DMS153 treated with DMSO at 0.1 percent for 48 hours (cell line): Measurements from ENCODE around the gene OSBPL1A.
A peak's percentile ranks its signal among the peaks of the same experiment; 100 is the strongest.

Experiments used
- DNase-seq: peaks from one replicate; lab custom pipeline; 2025; ENCODE audit not compliant: unreplicated experiment; lab: John Stamatoyannopoulos, UW

The OSBPL1A gene

DNA sequence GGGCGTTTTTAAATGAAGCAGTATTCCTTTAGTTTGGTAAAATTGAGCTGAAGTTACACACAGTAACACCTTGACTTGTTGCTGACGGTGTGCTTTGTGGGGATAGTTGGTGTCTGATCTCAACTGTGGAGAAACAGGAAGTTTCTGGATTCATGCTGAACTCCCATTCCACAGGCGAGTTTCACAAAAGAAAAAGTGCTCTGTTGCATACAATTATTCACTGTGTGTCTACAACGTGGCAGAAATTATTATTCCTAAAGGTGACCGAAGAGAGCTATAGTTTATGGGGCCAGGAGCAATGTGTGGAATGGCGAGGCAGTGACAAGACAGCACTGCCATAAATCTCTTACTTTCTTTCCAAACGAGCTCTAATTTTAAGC, 259.2 kb downstream of the OSBPL1A start:
- DNase-seq = no peak

GRCh38 chr18:24136967-24137373, 260.7 kb downstream of the OSBPL1A start:
- no peak for DNase-seq

- no peak for DNase-seq
Observed at GRCh38 chr18:24130494-24130893, 267.1 kb downstream of the OSBPL1A start.

DNA sequence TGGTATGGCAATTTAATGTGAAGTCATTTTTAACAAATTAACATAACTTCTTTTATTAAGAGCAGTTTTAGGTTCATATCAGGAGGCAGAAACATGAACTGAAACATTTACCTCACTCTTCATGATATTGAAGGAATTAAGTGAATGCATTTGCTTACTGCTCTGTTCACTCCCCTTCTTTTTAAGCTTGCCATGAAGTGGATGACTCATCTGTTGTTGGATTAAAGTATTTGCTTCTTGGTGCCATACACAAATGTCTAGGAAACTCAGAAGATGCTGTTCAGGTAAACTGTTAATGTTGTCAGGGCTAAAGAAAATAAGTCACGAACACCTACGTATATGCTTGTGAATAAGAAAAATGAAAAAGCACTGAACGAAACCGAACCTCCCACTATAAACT, 268.9 kb downstream of the OSBPL1A start:
- DNase-seq = no peak

GRCh38 chr18:24127735-24128134, 269.9 kb downstream of the OSBPL1A start:
- DNase-seq = no peak

DNA sequence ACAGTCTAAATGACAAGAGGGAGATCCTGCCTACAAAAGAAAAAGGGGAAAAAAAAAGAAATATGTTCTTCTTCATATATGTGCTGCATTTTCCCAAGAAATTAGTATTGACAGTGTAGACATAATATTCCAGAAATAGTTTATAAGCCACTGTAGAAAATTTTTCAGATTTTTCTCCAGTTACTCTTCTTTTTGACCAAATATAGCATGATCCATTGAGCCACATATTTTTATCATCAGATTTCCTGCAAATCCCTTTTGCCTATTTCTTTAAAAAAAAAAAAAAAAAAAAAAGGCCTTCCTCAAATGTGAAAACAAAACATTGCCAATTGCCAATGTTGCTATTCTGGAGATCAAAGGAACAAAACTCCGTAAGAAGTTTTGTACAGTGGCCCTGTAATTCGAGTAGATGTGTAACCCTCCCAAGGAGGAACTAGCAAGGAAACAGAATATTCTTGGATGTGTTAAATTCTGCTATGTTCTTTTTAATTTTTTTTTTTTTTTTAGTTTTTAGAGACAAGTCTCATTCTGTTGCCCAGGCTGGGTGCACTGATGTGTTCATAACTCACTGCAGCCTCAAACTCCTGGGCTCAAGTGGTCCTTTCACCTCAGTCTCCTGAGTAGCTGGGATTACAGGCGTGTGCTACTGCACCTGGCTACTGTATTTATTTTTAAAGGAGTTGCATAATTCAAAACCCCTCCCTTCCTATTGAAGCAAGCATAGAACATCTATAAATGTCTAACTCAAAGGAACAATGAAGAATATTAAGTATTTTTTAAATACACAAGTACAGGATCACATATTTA, 271.3 kb downstream of the OSBPL1A start:
- DNase-seq = no peak

- DNase-seq = no peak
Observed at GRCh38 chr18:24121625-24122024, 276.0 kb downstream of the OSBPL1A start.

DNA sequence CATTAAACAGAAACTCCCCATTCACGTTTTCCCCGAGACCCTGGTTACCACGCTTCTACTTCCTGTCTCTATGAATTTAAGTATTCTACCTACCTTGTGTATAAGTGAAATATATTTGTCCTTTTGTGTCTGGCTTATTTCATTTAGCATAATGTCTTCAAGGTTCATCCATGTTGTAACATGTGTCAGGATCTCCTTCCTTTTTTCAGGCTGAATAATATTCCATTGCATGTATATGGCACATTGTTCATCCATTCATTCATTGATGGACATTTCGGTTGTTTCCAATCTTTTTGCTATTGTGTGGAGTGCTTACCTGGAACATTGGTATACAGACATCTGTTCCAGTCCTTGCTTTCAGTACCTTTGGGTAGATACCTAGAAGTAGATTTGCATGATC, 276.9 kb downstream of the OSBPL1A start:
- DNase-seq = no peak

GRCh38 chr18:24118750-24119577, 278.7 kb downstream of the OSBPL1A start:
- peak; percentile 78 for DNase-seq

DNA sequence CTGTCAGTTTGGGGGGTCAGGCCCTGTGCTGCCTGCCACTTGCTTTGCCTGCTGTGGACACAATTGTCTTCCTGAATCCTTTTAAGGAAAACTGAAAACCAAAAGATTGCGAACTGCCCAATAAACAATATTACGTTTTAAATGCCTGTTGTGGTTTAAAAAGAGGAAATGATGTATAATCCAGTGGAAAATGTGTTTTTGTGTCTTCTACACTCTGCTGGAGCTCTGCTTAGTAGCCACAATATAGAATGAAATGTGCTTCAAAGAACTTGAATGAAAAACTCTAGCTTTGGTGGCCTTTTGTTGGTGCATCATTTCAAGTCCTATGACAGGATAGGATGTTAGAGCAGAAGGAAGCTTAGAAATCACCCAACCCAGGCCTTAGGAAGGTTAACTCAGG, 282.0 kb downstream of the OSBPL1A start:
- no peak for DNase-seq

- no peak for DNase-seq
Observed at GRCh38 chr18:24114924-24115549, 282.6 kb downstream of the OSBPL1A start.

DNA sequence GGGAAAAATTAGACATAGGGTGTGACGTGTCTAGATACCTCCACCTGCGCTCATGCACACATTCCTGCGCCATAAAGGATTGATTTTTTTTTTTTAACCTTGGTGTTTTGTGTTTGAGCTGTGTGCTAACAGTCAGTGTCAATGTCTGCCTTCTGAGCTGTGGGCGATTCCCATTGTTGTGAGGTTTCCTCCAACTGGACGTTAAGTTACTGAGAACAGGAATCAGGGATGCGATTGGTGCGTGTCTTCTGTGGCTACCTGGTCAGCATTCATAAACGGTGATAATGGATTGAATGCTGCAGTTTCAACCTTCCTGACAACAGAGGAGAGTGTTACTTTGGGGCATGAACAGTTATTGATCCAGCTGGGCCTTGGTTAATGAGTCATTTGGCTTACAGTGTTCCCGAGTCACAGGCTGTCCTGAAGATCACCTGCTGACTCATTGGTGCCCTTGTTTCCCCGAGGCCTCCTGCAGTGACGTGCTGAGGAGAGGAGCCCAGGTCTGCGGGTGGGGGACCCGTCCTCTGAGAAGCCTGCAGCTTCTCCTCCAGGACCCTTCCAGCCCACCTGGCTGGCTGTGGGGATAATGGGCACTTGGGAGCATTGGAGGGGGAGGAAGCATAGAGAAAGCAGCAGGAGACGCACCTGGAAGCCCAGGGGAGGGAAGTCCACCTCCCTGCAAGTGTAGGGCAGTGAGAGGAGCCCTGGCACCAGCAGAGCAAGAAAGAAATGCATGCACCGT, 284.6 kb downstream of the OSBPL1A start:
- no peak for DNase-seq

GRCh38 chr18:24112464-24112863, 285.2 kb downstream of the OSBPL1A start:
- no peak for DNase-seq
